Measurements from ENCODE around the gene MCC.

Gene MCC

GRCh38 chr5:113405530-113405929 is 82.7 kb downstream of the MCC start:
- TF ChIP-seq, protein P1, sequence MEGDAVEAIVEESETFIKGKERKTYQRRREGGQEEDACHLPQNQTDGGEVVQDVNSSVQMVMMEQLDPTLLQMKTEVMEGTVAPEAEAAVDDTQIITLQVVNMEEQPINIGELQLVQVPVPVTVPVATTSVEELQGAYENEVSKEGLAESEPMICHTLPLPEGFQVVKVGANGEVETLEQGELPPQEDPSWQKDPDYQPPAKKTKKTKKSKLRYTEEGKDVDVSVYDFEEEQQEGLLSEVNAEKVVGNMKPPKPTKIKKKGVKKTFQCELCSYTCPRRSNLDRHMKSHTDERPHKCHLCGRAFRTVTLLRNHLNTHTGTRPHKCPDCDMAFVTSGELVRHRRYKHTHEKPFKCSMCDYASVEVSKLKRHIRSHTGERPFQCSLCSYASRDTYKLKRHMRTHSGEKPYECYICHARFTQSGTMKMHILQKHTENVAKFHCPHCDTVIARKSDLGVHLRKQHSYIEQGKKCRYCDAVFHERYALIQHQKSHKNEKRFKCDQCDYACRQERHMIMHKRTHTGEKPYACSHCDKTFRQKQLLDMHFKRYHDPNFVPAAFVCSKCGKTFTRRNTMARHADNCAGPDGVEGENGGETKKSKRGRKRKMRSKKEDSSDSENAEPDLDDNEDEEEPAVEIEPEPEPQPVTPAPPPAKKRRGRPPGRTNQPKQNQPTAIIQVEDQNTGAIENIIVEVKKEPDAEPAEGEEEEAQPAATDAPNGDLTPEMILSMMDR (IDR thresholded peaks at IDR 0.05) = no peak

DNA sequence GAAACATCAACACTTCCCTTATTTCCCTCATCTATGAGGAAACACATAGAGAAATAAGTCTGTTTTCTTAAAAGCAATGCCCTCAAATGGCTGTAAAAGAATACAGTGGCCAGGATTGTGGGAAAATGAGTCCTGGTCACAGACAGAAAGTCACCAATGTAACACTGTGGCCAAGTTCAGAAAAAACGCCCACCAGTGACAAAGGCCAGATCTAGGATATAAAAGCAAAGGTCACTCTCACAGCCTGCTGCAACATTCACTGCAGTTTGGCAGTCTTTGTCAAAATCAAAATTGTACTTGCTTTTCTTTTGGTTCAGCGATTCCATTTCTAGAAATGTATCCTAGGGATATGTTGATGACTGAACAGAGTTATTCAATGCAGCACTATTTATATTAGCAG is 84.0 kb downstream of the MCC start:
- TF ChIP-seq, protein P1 (IDR thresholded peaks at IDR 0.05) = no peak

DNA sequence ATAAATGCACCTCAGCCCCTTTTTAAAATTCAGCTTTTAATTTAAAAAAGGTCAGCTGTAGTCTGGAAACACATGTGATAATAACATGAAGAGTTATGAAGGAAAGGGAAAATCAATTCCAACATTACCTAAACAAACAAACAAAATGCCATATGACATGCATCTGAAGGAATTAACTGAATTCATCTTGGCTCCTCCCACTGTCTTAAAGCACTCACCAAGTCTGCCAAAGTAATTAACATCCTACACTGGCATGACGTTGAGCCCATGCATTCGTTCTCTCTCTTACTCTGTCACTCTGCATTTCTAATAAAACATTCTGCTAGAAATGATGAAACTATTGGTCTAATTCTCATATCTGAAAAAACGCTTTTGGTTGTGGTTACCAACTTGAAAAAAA is 91.2 kb downstream of the MCC start:
- TF ChIP-seq, protein P1 (IDR thresholded peaks at IDR 0.05) = no peak

GRCh38 chr5:113394658-113395057 is 93.6 kb downstream of the MCC start:
- TF ChIP-seq, protein P1 (IDR thresholded peaks at IDR 0.05) = no peak

DNA sequence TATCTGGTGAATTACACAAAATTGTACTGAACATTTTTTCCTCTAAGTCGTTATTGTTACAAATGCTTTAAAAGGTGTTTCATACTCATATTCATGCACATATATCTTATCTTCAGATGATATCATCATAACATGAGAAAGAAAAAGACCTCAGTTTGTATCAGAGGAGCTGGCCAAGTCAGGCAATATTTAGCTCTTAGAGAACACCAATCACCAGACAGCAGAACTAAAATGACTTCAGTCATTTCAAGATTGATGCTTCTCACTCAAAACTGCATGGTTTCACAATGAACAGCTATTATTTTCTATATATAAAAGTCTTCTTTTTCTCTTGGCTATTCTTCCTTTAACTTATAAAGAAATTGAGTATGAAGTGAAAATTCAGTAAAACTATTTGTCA is 98.0 kb downstream of the MCC start:
- TF ChIP-seq, protein P1 (IDR thresholded peaks at IDR 0.05) = no peak

DNA sequence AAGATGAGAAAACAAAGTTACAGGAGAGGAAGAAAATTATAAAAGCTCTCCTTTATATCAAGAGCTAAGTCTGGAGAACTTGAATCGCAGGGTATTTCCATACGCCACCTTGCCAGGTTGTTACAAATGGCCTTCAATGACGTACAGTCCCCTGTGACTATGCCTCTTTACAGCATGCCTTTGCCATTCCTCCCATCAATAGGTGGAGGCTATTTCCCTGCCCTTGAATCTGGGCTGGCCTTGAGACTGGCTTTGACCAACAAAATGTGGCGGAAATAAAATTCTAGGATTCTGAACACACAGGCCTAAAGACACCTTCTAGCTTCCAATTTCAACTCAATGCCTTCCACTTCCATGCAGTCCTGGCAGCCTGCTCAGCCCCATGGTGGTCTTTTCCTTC is 99.1 kb downstream of the MCC start:
- TF ChIP-seq, protein P1 (IDR thresholded peaks at IDR 0.05) = no peak

- TF ChIP-seq, protein P1 (IDR thresholded peaks at IDR 0.05) = no peak
These were observed 100.4 kb downstream of the MCC start for GRCh38 chr5:113387844-113388243.

GRCh38 chr5:113384782-113385285 is 103.4 kb downstream of the MCC start:
- TF ChIP-seq, protein P1 (IDR thresholded peaks at IDR 0.05) = no peak
